Esophagus squamous epithelium (tissue), 5 donors: ENCODE measurements around the gene CCDC92. TPM values are rescaled to one million over a fixed set of nuclear protein-coding genes. Genes with fewer than 3 reads are reported as not detected.

ENCODE experiments used
- DNase-seq: peaks from one replicate; lab custom pipeline; 2025; lab: John Stamatoyannopoulos, UW
- H3K27ac ChIP-seq, 4 donors: fragments of 200-600 bp; sonication (generic); one replicate each; pipeline ENCODE4 v1.5.1; 2016 to 2019; ENCODE audit warnings: mild to moderate bottlenecking in 1 of 4
- H3K27me3 ChIP-seq, 4 donors: fragments of 200-600 bp; sonication (generic); 1 replicate in 3 of 4; 2 replicates in 1 of 4; pipeline versions ENCODE4 v1.5.1 to v1.6.0; 2017 to 2021; ENCODE audit warnings: antibody characterized with exemption in 1 of 4
- H3K36me3 ChIP-seq, 3 donors: fragments of 200-600 bp; sonication (generic); one replicate each; pipeline ENCODE4 v1.5.1; 2016 to 2019
- H3K4me1 ChIP-seq, 3 donors: fragments of 200-600 bp; sonication (generic); one replicate each; pipeline ENCODE4 v1.5.1; 2017 to 2019
- H3K4me3 ChIP-seq, 4 donors: fragments of 200-600 bp; sonication (generic); 1 replicate in 3 of 4; 2 replicates in 1 of 4; pipeline ENCODE4 v1.5.1; 2016 to 2019; ENCODE audit warnings: mild to moderate bottlenecking in 2 of 4, moderate library complexity in 1 of 4
- H3K9me3 ChIP-seq, 3 donors: fragments of 200-600 bp; sonication (generic); one replicate each; pipeline ENCODE4 v1.5.1; 2016 to 2019
- CTCF ChIP-seq, 6 experiments: fragments of 450-650 bp in 4 of 6; fragments of 200-600 bp in 2 of 6; sonication (generic) in 2 of 6; IDR thresholded peaks; one replicate each; pipeline ENCODE4 v1.5.1; 2016 to 2019; ENCODE audit warnings: antibody characterized with exemption in 6 of 6, mild to moderate bottlenecking in 4 of 6, moderate library complexity in 4 of 6
- POLR2A ChIP-seq, 4 donors: fragments of 450-650 bp; IDR thresholded peaks; one replicate each; pipeline ENCODE4 v1.6.1; 2017; ENCODE audit warnings: antibody characterized with exemption in 4 of 4, mild to moderate bottlenecking in 4 of 4, moderate library complexity in 3 of 4
- whole genome bisulfite sequencing, 2 donors: methylation state at CpG; one replicate each; pipeline ENCODE4 v1.1.5; 2018; 5-methylcytosine and 5-hydroxymethylcytosine counted together
- intact Hi-C: fragments of 100-400 bp; cut with DNase I; formaldehyde crosslinking; loops from one replicate; pipeline ENCODE4 v1.15.0; 2022
- total RNA-seq, 4 donors: library from RNA; depleted of rRNA; stranded (reverse); fragments of >200 nt; gene quantifications; one replicate each; pipeline ENCODE4 v1.1.0, GENCODE V29; 2016
- donor health status: DM: yes; HTN: yes; CAD: no.

The CCDC92 gene
- total RNA-seq, 4 donors from 2014 or later = 7.2 to 16.2 (median 11.4) TPM

- TF ChIP-seq POLR2A (IDR thresholded peaks at IDR 0.05) (no peak), CTCF (IDR thresholded peaks at IDR 0.05) (no peak)
- Histone ChIP-seq H3K27ac (peak overlapping the region in 1 of 4 donors; percentile 45), H3K4me3 (no peak overlapping the region), H3K27me3 (no peaks in the 10 kb centered on the region), H3K36me3 (peaks cover 0 to 8% (median 0%) of the 10 kb centered on the region in 3 donors), H3K9me3 (no peaks in the 10 kb centered on the region), H3K4me1 (peaks cover 0 to 5% (median 0%) of the 10 kb centered on the region in 3 donors)
- intact Hi-C loops = no loop called here
- WGBS, 2 donors = 67 to 90% methylated on average over 1 to 2 of the region's 2 CpGs
- no peak for DNase-seq
Measured at GRCh38 chr12:124018539-124018938, 45.9 kb upstream of the CCDC92 start.

GRCh38 chr12:124017064-124017463, 44.4 kb upstream of the CCDC92 start:
- WGBS, 2 donors = 88% methylated on average over 2 of the region's 2 CpGs
- intact Hi-C loops = no loop called here

GRCh38 chr12:124015494-124016461, 43.1 kb upstream of the CCDC92 start:
- TF ChIP-seq CTCF (IDR thresholded peaks at IDR 0.05) = no peak
- TF ChIP-seq POLR2A (IDR thresholded peaks at IDR 0.05) = no peak
- no peak for DNase-seq
- Histone ChIP-seq H3K36me3 (peaks cover 0 to 36% (median 9%) of the 10 kb centered on the region in 3 donors), H3K4me3 (no peak overlapping the region), H3K27me3 (no peaks in the 10 kb centered on the region), H3K9me3 (no peaks in the 10 kb centered on the region), H3K4me1 (peaks cover 0 to under 1% (median 0%) of the 10 kb centered on the region in 3 donors), H3K27ac (no peak overlapping the region)
- WGBS, 2 donors = 91 to 94% methylated on average over 8 of the region's 13 CpGs
- intact Hi-C loops = no loop called here

More at GRCh38 chr12:124017064-124017463, 44.4 kb upstream of the CCDC92 start:
- Histone ChIP-seq H3K4me3 (no peak overlapping the region), H3K4me1 (peaks cover 0 to 5% (median 0%) of the 10 kb centered on the region in 3 donors), H3K36me3 (peaks cover 0 to 23% (median 9%) of the 10 kb centered on the region in 3 donors), H3K27ac (no peak overlapping the region), H3K27me3 (no peaks in the 10 kb centered on the region), H3K9me3 (no peaks in the 10 kb centered on the region)
- DNase-seq = no peak
- TF ChIP-seq POLR2A (IDR thresholded peaks at IDR 0.05) (no peak), CTCF (IDR thresholded peaks at IDR 0.05) (no peak)

- intact Hi-C loops = no loop called here
- peaks cover 0 to 48% (median 9%) of the 10 kb centered on the region in 3 donors for H3K36me3 ChIP-seq
- H3K4me3 ChIP-seq = no peak overlapping the region
- no peaks in the 10 kb centered on the region for H3K27me3 ChIP-seq
- DNase-seq = no peak
- TF ChIP-seq CTCF (IDR thresholded peaks at IDR 0.05) = no peak
- TF ChIP-seq POLR2A (IDR thresholded peaks at IDR 0.05) = no peak
- no peaks in the 10 kb centered on the region for H3K9me3 ChIP-seq
- H3K27ac ChIP-seq = no peak overlapping the region
- peaks cover 0 to 7% (median 0%) of the 10 kb centered on the region in 3 donors for H3K4me1 ChIP-seq
- WGBS, 2 donors = 89 to 97% methylated on average over 7 of the region's 7 CpGs
Measured at GRCh38 chr12:124013073-124013472, 40.4 kb upstream of the CCDC92 start.
